CD4-positive, alpha-beta T cell treated with Interleukin-21 for 1 hour (primary cell): Measurements from ENCODE around the gene MCM10.

ENCODE experiments used
- DNase-seq: peaks from one replicate; pipeline ENCODE4 v3.0.0-alpha.2; 2020

MCM10 gene

GRCh38 chr10:13167568-13167967 is 6.2 kb downstream of the MCM10 start:
- DNase-seq, result no peak

- DNase-seq, result no peak
These were observed 7.4 kb downstream of the MCM10 start for GRCh38 chr10:13168781-13169180.

GRCh38 chr10:13173616-13174015 is 12.3 kb downstream of the MCM10 start:
- DNase-seq, result no peak

- DNase-seq, result no peak
These were observed 19.4 kb downstream of the MCM10 start for GRCh38 chr10:13180788-13181187.

- DNase-seq, result no peak
These were observed 21.1 kb downstream of the MCM10 start for GRCh38 chr10:13182424-13182823.

- DNase-seq, result no peak
These were observed 22.3 kb downstream of the MCM10 start for GRCh38 chr10:13183625-13184024.

- DNase-seq, result no peak
These were observed 22.9 kb downstream of the MCM10 start for GRCh38 chr10:13184276-13184675.

- DNase-seq, result no peak
These were observed 23.6 kb downstream of the MCM10 start for GRCh38 chr10:13184730-13185514.

GRCh38 chr10:13187135-13187534 is 25.8 kb downstream of the MCM10 start:
- no peak for DNase-seq

GRCh38 chr10:13188593-13188992 is 27.2 kb downstream of the MCM10 start:
- DNase-seq, result no peak

GRCh38 chr10:13189961-13190360 is 28.6 kb downstream of the MCM10 start:
- no peak for DNase-seq

- no peak for DNase-seq
These were observed 29.5 kb downstream of the MCM10 start for GRCh38 chr10:13190816-13191215.

GRCh38 chr10:13191362-13191761 is 30.0 kb downstream of the MCM10 start:
- DNase-seq, result no peak

- DNase-seq, result no peak
These were observed 32.3 kb downstream of the MCM10 start for GRCh38 chr10:13193637-13194036.

GRCh38 chr10:13195016-13195415 is 33.7 kb downstream of the MCM10 start:
- DNase-seq, result no peak

- no peak for DNase-seq
These were observed 39.8 kb downstream of the MCM10 start for GRCh38 chr10:13201132-13201531.

GRCh38 chr10:13206091-13206490 is 44.7 kb downstream of the MCM10 start:
- no peak for DNase-seq

- DNase-seq, result peak; percentile 1
These were observed 45.4 kb downstream of the MCM10 start for GRCh38 chr10:13206546-13207443.

GRCh38 chr10:13213163-13213562 is 51.8 kb downstream of the MCM10 start:
- DNase-seq, result no peak

GRCh38 chr10:13218878-13219277 is 57.5 kb downstream of the MCM10 start:
- no peak for DNase-seq

- DNase-seq, result no peak
These were observed 58.6 kb downstream of the MCM10 start for GRCh38 chr10:13219685-13220670.

GRCh38 chr10:13221572-13221971 is 60.2 kb downstream of the MCM10 start:
- no peak for DNase-seq

- no peak for DNase-seq
These were observed 60.8 kb downstream of the MCM10 start for GRCh38 chr10:13222151-13222550.
